Measurements from ENCODE around the gene CRYGS.

DNA sequence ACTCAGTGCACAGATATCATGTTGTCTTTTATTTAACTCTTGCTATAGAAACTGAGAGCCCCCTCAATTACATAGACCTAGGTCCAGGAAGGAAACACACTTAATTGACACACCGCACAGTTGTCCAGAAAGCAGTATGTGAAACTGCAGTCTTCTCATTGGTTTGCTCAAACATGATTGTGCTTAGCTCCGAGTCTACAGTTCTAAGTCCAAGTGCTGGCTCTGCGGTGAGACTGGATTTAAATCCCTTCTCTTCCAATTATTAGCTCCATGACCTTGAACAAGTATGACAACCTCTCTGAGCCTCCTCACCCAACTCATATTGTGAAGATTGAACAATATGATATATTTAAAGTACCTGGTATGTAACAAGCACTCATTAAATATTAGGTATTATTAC is 49.7 kb upstream of the CRYGS start:
- TF ChIP-seq EZH2phosphoT487 (IDR thresholded peaks at IDR 0.05; ENCODE audit: insufficient read depth, low read depth) (no peak), EZH2 (IDR thresholded peaks at IDR 0.05; ENCODE audit: insufficient read depth, poor library complexity, severe bottlenecking) (no peak)
